ENCODE measurements around the gene CYB561. TPM values are rescaled to one million over a fixed set of nuclear protein-coding genes. Genes with fewer than 3 reads are reported as not detected.

CYB561 gene
- total and polyA plus RNA-seq, 9 of the 15 experiments (the other 6 are each of a cell fraction or from before 2014, with no cell fraction given): 4.0 to 30.8 (median 17.4) TPM

DNA sequence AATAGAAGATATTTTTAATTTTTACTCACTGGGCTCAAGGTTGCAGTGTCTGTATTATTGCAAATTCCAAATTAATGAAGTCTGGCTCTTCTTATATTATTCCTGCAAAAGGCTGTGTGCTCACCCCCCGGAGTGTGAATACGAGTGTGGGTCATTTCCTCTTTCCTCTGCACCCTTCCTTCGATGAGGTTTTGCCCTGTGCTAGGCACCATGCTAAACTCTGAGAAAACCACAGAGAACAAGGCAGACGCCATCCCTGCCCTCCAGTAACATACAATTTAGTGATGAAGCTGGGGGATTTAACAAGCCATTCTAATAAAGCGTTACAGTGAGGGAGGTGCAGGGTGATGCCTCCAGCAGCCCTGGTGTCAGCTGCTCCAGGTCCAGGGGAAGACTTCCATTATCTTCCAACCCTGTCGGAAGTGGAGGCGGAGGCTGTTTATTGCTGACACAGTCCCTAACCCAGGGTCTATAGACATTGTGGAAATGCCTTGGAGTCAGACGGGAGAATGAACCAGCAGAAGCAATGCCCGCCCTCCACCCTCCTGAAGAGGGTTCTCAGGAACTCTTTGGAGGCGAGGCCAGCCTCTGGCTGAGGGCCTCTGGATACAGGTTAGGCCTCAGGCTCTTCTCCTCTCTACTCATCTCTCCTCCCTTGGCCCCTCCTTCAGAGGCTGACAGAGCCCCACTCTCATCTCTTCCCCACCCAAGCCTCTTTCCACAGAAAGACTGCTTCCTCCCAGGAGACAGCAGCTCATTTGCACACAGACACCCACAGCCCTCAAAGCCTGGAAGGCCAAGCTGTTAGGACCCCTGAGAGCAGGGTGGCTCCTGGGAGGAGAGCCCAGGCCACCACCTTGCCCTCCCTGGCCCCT, 28.7 kb upstream of the CYB561 start:
- Histone ChIP-seq H3K27me3 (ENCODE audit: control insufficient read depth in 2 of 2, insufficient read depth in 2 of 2, low read length in 2 of 2) (no peaks in the 10 kb centered on the region), H2AFZ (ENCODE audit: low read depth, low read length) (no peak overlapping the region), H3K4me2 (ENCODE audit: insufficient read depth, low read length) (no peak overlapping the region), H4K20me1 (replicated peaks; ENCODE audit: control insufficient read depth, insufficient read depth, low read length) (no peaks in the 10 kb centered on the region), H3K4me3 (no peak overlapping the region), H3K9ac (ENCODE audit: insufficient read depth in 1 of 2, low read depth in 2 of 2, low read length in 2 of 2) (0 out of 4 replicates have a peak overlapping the region, but pooled peaks of 1 of the 2 experiments have one; percentile 8), H3K9me1 (ENCODE audit: control insufficient read depth, insufficient read depth, low read length) (no peaks in the 10 kb centered on the region), H3K36me3 (ENCODE audit: control insufficient read depth, insufficient read depth, low read length) (no peaks in the 10 kb centered on the region), H3K9me3 (replicated peaks; ENCODE audit: control insufficient read depth, insufficient read depth, low read depth, low read length) (no peaks in the 10 kb centered on the region), H3K27ac (ENCODE audit: extremely low read depth, low read depth, low read length) (no peak overlapping the region), H3K4me1 (replicated peaks in 1 of 2; ENCODE audit: control insufficient read depth in 2 of 2, insufficient read depth in 2 of 2, low read length in 2 of 2) (peaks cover 27 to 38% of the 10 kb centered on the region in 2 experiments), H3K79me2 (ENCODE audit: control insufficient read depth, insufficient read depth, low read length) (no peaks in the 10 kb centered on the region)
- no TSS peak for BruUV-seq (replicated peaks)
- FAIRE-seq (peak; percentile 84), DNase-seq (ENCODE audit: extremely low read depth in 1 of 4, low spot score in 3 of 4) (no peak), ATAC-seq (no peak)
- intact Hi-C loops (cut with micrococcal nuclease): no loop called here
- WGBS (ENCODE audit: insufficient coverage, low coverage, missing lambda C conversion rate): 54% methylated on average over 10 of the region's 10 CpGs
- ChIA-PET POLR2A (no interaction called here), CTCF (ENCODE audit: low intra/inter-chr PET ratio) (no interaction called here)
- in situ Hi-C loops (cut with MboI): loop anchor here (5.0 kb wide), 1 partner anchor 53 kb away; no protein-coding TSS in a partner anchor
- TF ChIP-seq ZNF124 (CRISPR knock-in tag; IDR thresholded peaks at IDR 0.05) (no peak), GATAD2A (IDR thresholded peaks at IDR 0.05) (no peak), CBFB (CRISPR knock-in tag; IDR thresholded peaks at IDR 0.05) (no peak), CBX8 (IDR thresholded peaks at IDR 0.05; ENCODE audit: borderline replicate concordance, extremely low read depth, low read depth, low read length, poor library complexity, severe bottlenecking) (no peak), SRF (CRISPR knock-in tag; IDR thresholded peaks at IDR 0.05) (no peak), HMG20B (CRISPR knock-in tag; IDR thresholded peaks at IDR 0.05) (no peak), HDGF (IDR thresholded peaks at IDR 0.05) (no peak), ZNF316 (IDR thresholded peaks at IDR 0.05) (peak; percentile 63), IRF2 (CRISPR knock-in tag; IDR thresholded peaks at IDR 0.05) (no peak), NFRKB (IDR thresholded peaks at IDR 0.05; ENCODE audit: low read depth) (no peak), MAFG (tag; conservative IDR thresholded peaks at IDR 0.05) (0 out of 2 replicates have a peak, but pooled peaks have one; percentile 16), MCM3 (IDR thresholded peaks at IDR 0.05) (no peak), POLR3G (IDR thresholded peaks at IDR 0.05; ENCODE audit: extremely low read depth, insufficient read length, insufficient replicate concordance) (no peak), ZNF232 (CRISPR knock-in tag; IDR thresholded peaks at IDR 0.05) (no peak), MTA3 (IDR thresholded peaks at IDR 0.05; ENCODE audit: borderline replicate concordance) (no peak), ZNF717 (CRISPR knock-in tag; IDR thresholded peaks at IDR 0.05) (no peak), TARDBP (IDR thresholded peaks at IDR 0.05) (no peak), TGIF2 (CRISPR knock-in tag; IDR thresholded peaks at IDR 0.05) (no peak), ETV1 (tag; conservative IDR thresholded peaks at IDR 0.05; ENCODE audit: low read depth) (0 out of 2 replicates have a peak, but pooled peaks have one; percentile 44), HDAC8 (tag; IDR thresholded peaks at IDR 0.05) (0 out of 2 replicates have a peak, but pooled peaks have one; percentile 43)
- TF ChIP-seq, protein P1, sequence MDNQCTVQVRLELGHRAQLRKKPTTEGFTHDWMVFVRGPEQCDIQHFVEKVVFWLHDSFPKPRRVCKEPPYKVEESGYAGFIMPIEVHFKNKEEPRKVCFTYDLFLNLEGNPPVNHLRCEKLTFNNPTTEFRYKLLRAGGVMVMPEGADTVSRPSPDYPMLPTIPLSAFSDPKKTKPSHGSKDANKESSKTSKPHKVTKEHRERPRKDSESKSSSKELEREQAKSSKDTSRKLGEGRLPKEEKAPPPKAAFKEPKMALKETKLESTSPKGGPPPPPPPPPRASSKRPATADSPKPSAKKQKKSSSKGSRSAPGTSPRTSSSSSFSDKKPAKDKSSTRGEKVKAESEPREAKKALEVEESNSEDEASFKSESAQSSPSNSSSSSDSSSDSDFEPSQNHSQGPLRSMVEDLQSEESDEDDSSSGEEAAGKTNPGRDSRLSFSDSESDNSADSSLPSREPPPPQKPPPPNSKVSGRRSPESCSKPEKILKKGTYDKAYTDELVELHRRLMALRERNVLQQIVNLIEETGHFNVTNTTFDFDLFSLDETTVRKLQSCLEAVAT (IDR thresholded peaks at IDR 0.05): no peak
- TF ChIP-seq, protein P2, sequence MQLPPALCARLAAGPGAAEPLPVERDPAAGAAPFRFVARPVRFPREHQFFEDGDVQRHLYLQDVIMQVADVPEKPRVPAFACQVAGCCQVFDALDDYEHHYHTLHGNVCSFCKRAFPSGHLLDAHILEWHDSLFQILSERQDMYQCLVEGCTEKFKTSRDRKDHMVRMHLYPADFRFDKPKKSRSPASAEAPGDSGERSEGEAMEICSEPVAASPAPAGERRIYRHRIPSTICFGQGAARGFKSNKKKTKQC (CRISPR knock-in tag; IDR thresholded peaks at IDR 0.05): no peak
